Renal cortex interstitium (tissue), 11 donors: ENCODE results near the gene RACGAP1. TPM values are rescaled to one million over a fixed set of nuclear protein-coding genes. Genes with fewer than 3 reads are reported as not detected.

Source experiments
- DNase-seq, 11 donors: peaks; one replicate each; pipeline ENCODE4 v3.0.0-alpha.2; 2013; ENCODE audit warnings: low read depth in 9 of 11, low spot score in 4 of 11; ENCODE audit errors: extremely low read depth in 1 of 11
- polyA plus RNA-seq, 3 donors: library from polyadenylated mRNA; unstranded; fragments of 120-200 nt; gene quantifications; one replicate each; pipeline ENCODE4 v1.2.1, GENCODE V29; 2013; ENCODE audit not compliant: insufficient read length in 3 of 3

RACGAP1 gene
- polyA plus RNA-seq, 3 donors, result 40.5 to 57.9 (median 56.1) TPM

DNA sequence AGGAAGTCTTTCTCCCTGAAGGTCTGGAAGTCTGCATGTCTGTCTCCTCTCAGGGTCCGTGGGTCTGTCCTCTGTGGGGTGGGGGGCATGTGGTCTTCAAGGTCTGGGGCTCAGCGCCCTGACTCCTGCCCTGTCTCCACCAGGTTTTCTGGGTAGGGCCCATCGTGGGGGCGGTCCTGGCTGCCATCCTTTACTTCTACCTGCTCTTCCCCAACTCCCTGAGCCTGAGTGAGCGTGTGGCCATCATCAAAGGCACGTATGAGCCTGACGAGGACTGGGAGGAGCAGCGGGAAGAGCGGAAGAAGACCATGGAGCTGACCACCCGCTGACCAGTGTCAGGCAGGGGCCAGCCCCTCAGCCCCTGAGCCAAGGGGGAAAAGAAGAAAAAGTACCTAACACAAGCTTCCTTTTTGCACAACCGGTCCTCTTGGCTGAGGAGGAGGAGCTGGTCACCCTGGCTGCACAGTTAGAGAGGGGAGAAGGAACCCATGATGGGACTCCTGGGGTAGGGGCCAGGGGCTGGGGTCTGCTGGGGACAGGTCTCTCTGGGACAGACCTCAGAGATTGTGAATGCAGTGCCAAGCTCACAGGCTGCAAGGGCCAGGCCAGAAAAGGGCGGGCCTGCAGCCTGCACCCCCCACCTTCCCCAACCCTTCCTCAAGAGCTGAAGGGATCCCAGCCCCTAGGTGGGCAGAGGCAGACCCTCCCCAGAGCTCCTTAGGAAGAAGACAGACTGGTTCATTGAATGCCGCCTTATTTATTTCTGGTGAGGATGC lies 60.3 kb downstream of the RACGAP1 start:
- no peak for DNase-seq

DNA sequence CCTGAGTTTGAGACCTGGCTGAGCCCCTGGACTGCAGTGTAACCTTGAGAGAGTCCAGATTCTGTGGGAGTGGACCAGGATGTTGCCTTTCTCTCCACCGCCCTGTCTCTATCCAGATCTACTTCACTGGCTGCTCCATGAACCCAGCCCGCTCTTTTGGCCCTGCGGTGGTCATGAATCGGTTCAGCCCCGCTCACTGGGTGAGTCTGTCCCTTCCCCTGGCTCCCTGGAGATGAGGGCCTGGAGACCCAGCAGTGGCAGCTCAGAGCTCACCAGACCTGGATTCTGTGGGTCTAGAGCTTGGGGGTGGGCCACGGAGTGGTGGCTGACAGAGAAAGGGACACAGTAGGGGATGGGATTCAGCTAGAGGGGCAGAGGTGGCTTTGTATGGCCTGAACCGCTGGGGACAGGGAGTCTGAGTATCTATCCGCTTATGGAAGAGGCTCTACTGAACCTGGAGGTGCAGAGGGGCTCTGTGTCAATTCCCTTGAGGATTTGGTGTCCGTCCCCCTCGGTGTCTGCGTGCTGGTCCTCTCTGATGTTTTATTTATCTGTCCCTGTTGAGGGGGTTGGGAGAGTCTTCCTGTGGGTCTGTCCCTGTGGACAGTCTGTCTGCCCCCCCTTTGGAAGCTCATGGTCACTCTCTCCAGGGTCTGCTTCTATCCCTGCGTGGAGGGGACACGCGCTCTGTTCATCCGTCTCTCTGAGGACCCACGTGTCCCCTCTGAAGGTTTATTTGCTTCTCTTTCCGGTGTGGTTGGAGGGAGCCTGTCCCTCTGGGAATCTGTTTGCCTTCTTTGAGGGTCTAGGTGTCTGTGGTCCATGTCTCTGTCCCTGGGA lies 61.1 kb downstream of the RACGAP1 start:
- DNase-seq, result no peak

DNA sequence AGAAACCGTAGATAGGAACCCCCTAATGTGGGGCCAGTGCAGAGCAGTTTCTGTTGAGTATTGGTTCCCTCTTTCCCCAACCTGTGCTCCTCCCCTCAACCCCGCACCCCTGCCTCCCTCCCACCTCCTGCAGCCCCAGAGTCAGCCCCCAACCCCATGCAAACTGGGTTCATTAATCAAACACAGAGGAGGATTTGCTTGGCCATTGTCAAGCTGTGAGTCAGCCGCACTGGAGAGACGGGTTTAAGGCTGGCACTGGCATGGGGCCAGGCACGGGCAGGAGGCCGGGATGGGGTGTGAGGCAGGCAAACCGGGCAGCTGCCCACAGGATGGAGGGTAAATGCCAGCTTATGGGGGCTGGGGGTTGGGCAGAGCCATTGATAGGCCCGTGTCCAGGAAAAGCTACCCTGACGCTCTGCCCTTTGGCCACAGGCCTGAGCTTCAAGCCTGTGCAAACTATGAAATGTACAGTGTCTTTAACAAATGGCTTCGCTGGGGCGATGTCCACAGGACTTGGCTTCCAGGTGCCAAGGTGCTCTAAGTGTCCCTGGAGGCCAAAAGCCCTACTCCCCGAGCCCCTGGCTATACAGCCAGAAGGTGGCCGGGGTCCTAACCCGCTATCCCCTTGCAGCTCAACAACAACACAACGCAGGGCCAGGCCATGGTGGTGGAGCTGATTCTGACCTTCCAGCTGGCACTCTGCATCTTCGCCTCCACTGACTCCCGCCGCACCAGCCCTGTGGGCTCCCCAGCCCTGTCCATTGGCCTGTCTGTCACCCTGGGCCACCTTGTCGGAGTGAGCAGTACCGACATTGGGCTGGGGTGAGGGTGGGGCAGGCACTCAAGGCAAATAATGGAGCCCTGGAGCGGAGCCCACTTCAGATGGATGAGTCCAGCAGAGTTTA lies 62.2 kb downstream of the RACGAP1 start:
- no peak for DNase-seq

DNA sequence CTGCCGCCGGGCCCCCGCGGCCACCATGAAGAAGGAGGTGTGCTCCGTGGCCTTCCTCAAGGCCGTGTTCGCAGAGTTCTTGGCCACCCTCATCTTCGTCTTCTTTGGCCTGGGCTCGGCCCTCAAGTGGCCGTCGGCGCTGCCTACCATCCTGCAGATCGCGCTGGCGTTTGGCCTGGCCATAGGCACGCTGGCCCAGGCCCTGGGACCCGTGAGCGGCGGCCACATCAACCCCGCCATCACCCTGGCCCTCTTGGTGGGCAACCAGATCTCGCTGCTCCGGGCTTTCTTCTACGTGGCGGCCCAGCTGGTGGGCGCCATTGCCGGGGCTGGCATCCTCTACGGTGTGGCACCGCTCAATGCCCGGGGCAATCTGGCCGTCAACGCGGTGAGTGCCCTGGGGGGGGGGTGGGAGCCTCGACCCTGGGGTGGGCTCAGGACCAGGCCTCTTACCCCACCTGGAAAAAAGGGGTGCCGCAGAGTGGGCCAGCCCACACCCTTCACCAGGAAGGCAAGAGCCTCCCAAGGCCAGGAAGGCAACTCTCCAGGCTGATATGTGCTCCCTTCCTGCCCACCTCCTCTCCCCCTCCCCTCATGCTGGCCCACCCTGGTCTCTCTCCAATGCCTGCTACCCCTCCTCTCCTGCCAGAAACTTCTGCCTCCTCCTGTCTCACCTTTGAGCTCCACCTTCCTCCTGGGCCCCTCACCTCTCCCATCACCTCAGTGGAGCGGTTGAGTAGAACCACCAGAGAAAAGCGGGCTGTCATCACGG lies 63.1 kb downstream of the RACGAP1 start:
- no peak for DNase-seq

DNA sequence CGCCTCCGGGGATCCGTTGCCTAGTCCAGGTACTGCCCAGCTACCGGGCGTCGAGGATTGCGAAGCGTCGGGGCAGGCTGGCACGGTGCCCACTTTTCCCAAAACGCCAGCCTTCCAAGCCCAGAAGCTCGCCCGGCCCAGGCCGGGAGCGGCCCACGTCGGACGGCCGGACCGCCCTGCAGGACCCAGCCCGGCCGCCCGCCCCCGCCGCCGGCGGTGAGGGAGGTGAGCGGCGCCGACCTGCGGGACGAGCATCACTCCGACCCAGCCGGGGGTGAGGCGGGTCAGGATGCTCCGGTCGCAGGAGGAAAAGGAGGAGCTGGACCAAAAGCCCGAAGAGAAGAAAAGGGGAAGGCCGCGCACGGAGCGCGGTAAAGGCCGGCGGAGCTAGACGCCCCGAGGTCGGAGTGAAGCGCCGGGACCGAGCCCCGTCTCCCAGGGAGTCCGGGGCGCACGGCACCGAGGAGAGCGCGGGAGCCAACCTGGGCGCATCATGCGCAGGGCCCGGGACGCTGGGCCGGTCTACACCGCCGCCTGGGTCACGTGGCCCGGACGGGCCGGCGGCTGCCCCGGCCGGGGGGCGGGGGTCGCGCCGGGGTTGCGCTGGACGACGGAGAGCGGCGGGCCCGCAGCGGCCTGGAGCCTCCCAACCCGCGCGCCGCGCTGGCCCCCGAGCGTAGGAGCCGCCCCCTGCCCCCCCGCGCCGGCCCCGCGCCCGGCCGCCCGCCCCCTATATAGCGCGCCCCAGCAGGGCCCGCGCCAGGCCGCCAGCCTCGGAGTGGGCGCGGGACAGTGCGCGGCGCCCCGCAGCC lies 64.0 kb downstream of the RACGAP1 start, which contains the start of gene AQP5:
AQP5 (plus strand) TSS at position 762 of the 812 bp plus-strand sequence. CDS start 146 bp downstream, outside the sequence.
- no peak for DNase-seq

DNA sequence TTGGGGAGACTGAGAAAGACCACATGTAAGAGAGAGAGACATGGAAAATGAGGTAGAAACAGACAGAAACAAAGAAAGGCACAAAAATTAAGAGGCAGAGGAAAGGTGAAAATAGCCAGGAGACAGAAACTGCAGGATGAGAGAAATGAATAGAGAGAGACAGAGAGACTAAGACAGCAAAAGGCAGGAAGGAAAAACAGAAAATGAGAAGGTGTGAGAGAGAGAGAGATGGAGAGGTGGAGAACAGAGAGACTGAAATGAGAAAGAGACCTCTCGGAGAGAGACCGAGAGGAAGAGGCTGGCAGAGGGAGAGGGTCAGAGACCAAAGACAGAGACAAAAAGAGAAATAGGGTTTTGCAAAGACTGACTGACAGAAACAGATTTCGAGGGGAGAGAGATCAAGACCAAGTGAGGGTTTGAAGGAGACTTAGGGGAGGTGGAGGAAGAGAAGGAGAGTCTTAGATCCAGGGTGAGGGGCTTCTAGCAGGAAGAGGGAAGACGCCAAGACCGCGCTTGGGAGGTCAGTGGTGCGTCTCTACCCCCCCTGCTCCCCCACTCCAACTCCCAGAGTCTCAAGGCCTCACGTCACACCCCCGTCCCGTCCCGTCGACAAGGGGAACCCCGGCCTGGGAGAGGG lies 64.7 kb downstream of the RACGAP1 start:
- DNase-seq, result no peak

DNA sequence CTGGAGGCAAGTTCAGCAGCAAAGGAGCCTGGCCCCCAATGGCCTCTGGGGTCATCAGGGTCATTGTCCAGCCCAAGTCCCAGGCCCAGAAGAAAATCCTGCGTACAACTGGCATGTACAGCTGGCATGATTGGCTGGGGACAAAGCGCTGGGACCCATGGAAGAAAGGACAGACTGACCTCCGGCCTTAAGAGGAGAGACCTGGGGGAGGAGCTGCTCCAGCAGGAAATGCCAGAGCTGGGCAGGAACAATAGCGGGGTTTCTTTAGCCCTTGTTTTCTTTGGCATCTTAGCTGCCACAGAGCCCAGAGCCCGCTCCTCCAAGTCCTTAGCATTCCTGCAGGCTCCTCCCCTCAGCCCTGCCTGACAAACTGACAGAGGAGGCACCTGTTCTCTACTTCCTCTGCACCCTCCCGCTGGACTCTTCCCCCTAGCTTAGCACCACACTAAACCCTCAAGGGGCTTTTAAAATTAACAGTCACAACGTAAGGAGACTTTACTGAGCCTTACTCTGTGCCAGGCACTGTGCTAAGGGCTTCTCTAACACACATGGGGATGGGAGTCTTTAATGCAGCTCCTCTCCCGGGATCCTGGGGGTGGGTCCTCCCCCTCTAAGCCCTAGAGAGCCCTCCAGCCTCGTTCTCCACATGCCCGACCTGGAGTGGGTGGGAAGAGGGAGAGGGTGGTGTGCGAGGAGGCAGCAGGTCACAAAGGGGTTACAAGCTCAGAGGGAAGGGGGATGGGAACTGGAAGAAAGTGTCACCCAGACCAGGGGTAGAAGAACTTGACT lies 65.4 kb downstream of the RACGAP1 start:
- peak in 2 of 11 donors; percentile 30 to 53 for DNase-seq

DNA sequence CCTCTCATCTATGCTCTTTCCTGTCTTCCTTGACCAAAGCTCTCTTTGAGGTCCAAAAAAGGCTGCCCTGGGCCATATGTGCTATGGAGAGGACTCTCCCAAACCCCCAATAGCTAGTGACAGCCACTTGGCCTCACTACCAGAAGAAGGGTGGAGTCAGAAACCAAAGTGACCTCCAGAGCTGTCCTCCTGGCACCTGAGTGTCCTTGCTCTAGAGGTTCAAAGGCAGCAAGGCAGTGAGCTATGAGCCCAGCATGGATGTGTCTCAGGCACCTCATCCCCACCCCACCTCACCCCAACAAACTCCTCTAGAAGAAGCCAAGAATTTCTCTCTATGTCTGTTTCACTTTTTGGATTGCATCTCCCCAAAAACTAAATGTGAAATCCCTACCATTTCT lies 67.7 kb downstream of the RACGAP1 start:
- DNase-seq, result no peak

DNA sequence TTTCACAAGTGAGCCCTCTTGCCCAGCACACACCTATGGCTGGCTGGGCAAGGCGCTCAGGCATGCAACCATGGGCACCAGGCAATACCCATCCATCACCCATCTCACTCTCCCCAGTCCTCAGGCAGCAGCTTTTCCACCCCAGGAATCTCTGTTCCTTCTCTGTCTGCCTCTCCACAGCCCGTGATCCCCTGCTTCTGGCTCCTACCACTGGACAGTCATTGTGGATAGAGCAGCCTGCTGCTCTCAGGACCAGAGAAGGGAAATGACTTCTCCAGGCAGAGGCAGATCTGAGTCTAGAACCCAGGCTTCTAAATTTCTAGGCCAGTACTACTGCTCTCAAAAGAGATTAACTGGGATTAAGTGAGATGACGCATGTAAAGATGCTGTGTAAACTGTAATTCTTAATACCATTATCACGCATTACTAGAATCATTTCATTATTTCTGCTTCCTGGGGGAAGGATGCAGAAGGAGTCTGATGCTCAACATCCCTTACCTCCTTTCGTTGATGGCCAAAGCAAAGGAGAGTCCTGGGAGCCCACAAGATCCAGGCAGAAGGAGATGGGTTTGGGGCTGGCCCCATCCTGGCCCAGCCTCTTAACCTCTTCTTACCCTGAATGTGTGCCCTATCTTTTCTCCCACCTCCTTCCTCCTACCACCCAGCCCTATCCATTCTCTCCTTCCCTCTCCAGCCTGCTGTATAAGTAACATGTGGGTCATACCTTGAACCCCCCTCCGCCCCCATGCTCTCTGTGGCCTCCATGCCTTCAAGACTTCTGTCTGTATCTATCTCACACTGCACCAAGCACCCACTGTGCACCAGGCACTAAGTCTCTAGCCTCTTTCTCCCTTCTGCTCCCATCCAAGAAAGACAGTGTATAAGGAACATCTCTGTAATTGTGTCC lies 68.4 kb downstream of the RACGAP1 start:
- no peak for DNase-seq

DNA sequence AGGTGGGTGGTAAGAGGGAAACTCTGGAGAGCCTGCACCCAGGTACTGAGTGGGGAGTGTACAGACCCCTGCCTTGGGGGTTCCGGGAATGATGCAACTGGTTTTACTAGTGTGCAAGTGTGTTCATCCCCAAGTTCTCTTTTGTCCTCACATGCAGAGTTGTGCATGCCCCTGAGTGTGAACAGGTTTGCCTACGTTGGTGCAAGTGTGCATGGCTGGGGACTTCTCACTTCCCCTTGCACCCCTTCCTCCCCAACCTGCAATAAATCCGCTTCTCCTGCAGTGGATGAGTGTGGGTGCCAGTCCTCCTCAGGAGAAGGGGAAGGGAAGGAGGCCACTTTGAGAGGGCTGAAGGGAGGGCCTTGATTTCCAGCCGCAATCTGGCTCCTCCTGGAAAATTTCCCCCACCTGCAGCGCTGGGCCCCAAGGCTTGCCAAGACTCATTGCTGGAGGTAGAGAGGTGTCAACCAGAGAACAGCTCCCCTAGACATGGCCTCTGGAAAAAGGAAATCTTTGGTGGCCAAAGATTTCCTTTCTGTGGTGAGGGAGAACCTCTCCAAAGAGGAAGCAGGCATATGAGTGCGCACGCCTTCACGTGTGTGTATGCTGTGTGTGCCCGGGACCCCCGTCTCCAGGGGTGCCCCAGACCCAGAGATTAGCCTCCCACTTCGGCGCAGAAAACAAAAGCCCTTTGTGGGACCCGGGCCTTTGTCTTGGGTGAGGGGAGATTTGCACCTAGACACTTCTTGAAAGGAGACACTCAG lies 69.2 kb downstream of the RACGAP1 start:
- no peak for DNase-seq

DNA sequence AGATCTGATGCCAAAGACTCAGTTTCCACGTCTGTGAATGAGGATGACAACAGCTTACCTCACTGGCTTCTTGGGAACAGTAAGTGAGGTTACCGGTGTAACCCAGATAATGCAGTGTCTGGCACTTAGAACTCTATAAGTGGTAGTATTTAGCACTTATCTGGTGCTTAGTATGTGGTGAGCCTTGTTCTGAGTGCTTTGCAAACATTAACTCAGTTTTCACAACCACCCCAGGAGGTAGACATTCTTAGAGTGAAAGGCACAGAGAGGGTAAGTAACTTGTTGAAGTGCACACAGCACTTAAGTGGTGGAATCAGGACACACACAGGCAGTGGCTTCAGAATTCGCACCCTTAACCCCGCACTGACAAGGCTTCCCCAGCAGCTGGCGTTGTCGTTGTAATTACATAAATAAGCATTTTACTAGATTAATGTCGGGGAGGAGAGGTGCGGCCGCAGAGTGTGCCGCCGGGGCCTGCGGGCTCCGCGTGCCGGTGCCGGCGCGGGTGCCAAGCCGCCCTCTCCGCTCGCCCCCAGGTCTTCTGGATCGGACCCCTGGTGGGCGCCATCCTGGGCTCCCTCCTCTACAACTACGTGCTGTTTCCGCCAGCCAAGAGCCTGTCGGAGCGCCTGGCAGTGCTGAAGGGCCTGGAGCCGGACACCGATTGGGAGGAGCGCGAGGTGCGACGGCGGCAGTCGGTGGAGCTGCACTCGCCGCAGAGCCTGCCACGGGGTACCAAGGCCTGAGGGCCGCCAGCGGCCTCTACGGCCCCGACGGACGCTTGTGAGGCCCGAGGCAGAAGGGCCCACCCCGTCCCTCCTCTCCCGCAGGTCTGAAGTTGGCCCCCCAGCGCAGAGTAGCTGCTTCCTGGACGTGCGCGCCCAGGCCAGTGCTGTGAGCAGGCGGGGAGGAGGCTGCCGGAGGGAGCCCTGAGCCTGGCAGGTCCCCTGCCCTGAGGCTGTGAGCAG lies 70.1 kb downstream of the RACGAP1 start:
- no peak for DNase-seq

DNA sequence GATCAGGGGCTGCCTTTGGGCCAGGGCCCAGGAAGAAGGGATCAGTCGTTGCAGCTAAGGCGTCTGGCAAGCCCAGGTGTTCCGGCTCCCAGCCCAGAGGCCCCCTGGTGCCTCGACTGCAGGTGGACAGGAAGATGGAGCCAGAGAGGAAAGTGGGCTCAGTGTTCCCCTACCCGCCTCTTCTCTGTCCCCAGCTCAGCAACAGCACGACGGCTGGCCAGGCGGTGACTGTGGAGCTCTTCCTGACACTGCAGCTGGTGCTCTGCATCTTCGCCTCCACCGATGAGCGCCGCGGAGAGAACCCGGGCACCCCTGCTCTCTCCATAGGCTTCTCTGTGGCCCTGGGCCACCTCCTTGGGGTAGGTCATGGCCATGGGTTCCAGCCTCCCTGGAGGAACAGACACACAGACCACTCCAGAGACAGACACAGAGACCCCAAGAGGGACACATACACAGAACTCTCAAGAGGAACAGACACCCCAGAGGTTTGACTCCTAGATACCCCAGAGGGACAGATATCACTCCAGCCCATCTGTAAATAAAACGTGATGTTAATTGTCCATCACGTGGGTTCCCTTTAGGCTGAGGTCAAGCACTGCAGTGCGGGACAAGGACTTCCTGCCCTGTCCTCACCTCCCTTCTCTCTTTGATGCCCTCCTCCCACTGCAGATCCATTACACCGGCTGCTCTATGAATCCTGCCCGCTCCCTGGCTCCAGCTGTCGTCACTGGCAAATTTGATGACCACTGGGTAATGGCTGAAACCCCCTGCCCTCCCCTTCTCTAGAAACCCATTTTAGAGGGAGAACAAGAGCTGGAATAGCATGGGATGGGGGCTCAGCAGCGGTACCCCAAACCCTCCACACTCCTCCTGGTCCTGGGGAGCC lies 71.1 kb downstream of the RACGAP1 start:
- DNase-seq, result no peak

DNA sequence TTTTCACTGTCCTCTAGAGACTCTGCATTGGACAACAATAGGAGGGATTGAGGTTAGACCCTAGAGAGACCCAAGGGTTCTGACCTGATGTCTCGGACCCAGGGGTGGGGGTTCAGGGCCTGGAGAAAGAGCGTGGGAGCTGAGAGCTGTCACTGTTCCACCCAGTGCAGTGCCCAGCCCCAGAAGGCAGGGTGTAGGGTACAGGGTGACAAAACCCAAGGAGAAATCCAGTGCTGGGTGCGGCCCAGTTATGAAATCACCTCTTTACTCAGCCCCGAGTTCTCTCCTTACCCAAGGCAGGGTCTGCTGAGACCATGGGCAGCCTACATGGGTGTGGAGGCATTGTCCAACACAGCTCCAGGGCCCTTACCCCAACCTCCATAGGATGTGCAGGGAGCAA lies 72.1 kb downstream of the RACGAP1 start:
- DNase-seq, result no peak
